H1 (cell line): ENCODE results near the gene DNAH1. TPM values are rescaled to one million over a fixed set of nuclear protein-coding genes. Genes with fewer than 3 reads are reported as not detected.

Source experiments
- CTCF ChIA-PET: fragments of 300-600 bp; sonication (Branson Sonifier 250); formaldehyde crosslinking; loops from one replicate; lab custom pipeline; 2021; ENCODE audit not compliant: partially characterized antibody; lab: Charles Lee
- POLR2A ChIA-PET: fragments of 300-600 bp; sonication (Branson Sonifier 250); formaldehyde crosslinking; loops from one replicate; lab custom pipeline; 2021; ENCODE audit warnings: inconsistent platforms; ENCODE audit not compliant: partially characterized antibody; lab: Charles Lee
- DNase-seq, 2 experiments: peaks; one replicate each; pipeline versions ENCODE4 v3.0.0 to v3.0.0-alpha.2; 2010 to 2022; ENCODE audit warnings: low spot score in 2 of 2, low read depth in 1 of 2, mixed read lengths in 1 of 2
- FAIRE-seq: peaks from 2 replicates; lab custom pipeline; 2011; peaks lifted over from hg19 to GRCh38; lab: Jason Lieb, UNC
- H2AFZ ChIP-seq: 2 replicates; pipeline ENCODE4 v1.8.1; 2012; ENCODE audit warnings: low read length, inconsistent platforms
- H2AK5ac ChIP-seq: 2 replicates; pipeline ENCODE4 v1.6.1; 2013; ENCODE audit warnings: low read depth, low read length
- H2BK120ac ChIP-seq: replicated peaks from 2 replicates; pipeline ENCODE3; 2013; ENCODE audit warnings: low read depth, low read length, inconsistent platforms
- H2BK12ac ChIP-seq: 2 replicates; pipeline ENCODE4 v1.6.1; 2013; ENCODE audit warnings: low read depth, low read length
- H2BK15ac ChIP-seq: 2 replicates; pipeline ENCODE4 v1.6.1; 2013; ENCODE audit warnings: low read length
- H2BK20ac ChIP-seq: 2 replicates; pipeline ENCODE4 v1.6.1; 2013; ENCODE audit warnings: low read length
- H2BK5ac ChIP-seq: 2 replicates; pipeline ENCODE4 v1.6.1; 2013; ENCODE audit warnings: low read depth, low read length
- H3K14ac ChIP-seq: 2 replicates; pipeline ENCODE4 v1.6.1; 2013; ENCODE audit warnings: inconsistent platforms; ENCODE audit not compliant: insufficient read length
- H3K18ac ChIP-seq: 2 replicates; pipeline ENCODE4 v1.6.1; 2013; ENCODE audit warnings: low read length; ENCODE audit errors: extremely low read depth
- H3K23ac ChIP-seq: 2 replicates; pipeline ENCODE4 v1.6.1; 2013; ENCODE audit warnings: inconsistent platforms; ENCODE audit not compliant: insufficient read length
- H3K23me2 ChIP-seq: 2 replicates; pipeline ENCODE4 v1.6.1; 2013; ENCODE audit warnings: low read depth, low read length
- H3K27ac ChIP-seq: 2 replicates; pipeline ENCODE4 v1.6.1; 2011; ENCODE audit warnings: low read depth, low read length, inconsistent platforms
- H3K27me3 ChIP-seq, 4 experiments: replicated peaks in 1 of 4; 1 replicate in 1 of 4; 2 replicates in 3 of 4; pipeline versions ENCODE4 v1.6.1 to v1.8.1; 2011 to 2013; ENCODE audit warnings: low read length in 3 of 4, mild to moderate bottlenecking in 3 of 4, inconsistent platforms in 2 of 4, mixed read lengths in 2 of 4, moderate library complexity in 1 of 4; ENCODE audit not compliant: control insufficient read depth in 3 of 4, insufficient read depth in 3 of 4; ENCODE audit errors: extremely low read depth in 1 of 4
- H3K36me3 ChIP-seq, 4 experiments: 2 replicates each; pipeline versions ENCODE4 v1.6.1 to v1.8.1; 2011 to 2013; ENCODE audit warnings: mild to moderate bottlenecking in 4 of 4, low read length in 3 of 4, moderate library complexity in 2 of 4, control low read depth in 1 of 4, inconsistent platforms in 1 of 4; ENCODE audit not compliant: insufficient read depth in 4 of 4, control insufficient read depth in 2 of 4
- H3K4ac ChIP-seq: replicated peaks from 2 replicates; pipeline ENCODE3; 2013; ENCODE audit warnings: low read length, low read depth, mixed read lengths, inconsistent platforms; ENCODE audit not compliant: insufficient read length
- H3K4me1 ChIP-seq, 4 experiments: replicated peaks in 1 of 4; 1 replicate in 1 of 4; 2 replicates in 3 of 4; pipeline versions ENCODE4 v1.6.1 to v1.8.1; 2011 to 2013; ENCODE audit warnings: low read length in 3 of 4, inconsistent platforms in 2 of 4, mixed read lengths in 1 of 4; ENCODE audit not compliant: insufficient read depth in 4 of 4, control insufficient read depth in 3 of 4
- H3K4me2 ChIP-seq, 2 experiments: 2 replicates each; pipeline versions ENCODE4 v1.6.1 to v1.8.1; 2011 to 2013; ENCODE audit warnings: low read depth in 2 of 2, low read length in 2 of 2, control low read depth in 1 of 2, inconsistent platforms in 1 of 2, mild to moderate bottlenecking in 1 of 2; ENCODE audit not compliant: insufficient read depth in 1 of 2
- H3K4me3 ChIP-seq, 4 experiments: fragments of 200-600, 300-600 bp in 1 of 4; sonication (generic), shearing (Covaris generic), sonication (Bioruptor Twin) in 1 of 4; 2 replicates each; pipeline versions ENCODE4 v1.5.1 to v1.8.1; 2011 to 2016; ENCODE audit warnings: low read length in 4 of 4, low read depth in 3 of 4, control low read depth in 2 of 4, inconsistent platforms in 2 of 4, mild to moderate bottlenecking in 2 of 4, mixed read lengths in 1 of 4, moderate library complexity in 1 of 4; ENCODE audit not compliant: insufficient read depth in 2 of 4; ENCODE audit errors: extremely low read depth in 1 of 4
- H3K56ac ChIP-seq: replicated peaks from 2 replicates; pipeline ENCODE3; 2013; ENCODE audit warnings: low read depth, mild to moderate bottlenecking, mixed read lengths, low read length, inconsistent platforms; ENCODE audit not compliant: insufficient read length
- H3K79me1 ChIP-seq: 2 replicates; pipeline ENCODE4 v1.6.1; 2013; ENCODE audit warnings: low read depth, low read length, control low read depth
- H3K79me2 ChIP-seq, 2 experiments: 2 replicates each; pipeline versions ENCODE4 v1.6.1 to v1.8.1; 2012 to 2013; ENCODE audit warnings: low read length in 2 of 2, mild to moderate bottlenecking in 2 of 2, inconsistent platforms in 1 of 2; ENCODE audit not compliant: insufficient read depth in 2 of 2, control insufficient read depth in 1 of 2
- H3K9ac ChIP-seq, 4 experiments: replicated peaks in 1 of 4; 1 replicate in 1 of 4; 2 replicates in 3 of 4; pipeline versions ENCODE4 v1.6.1 to v1.8.1; 2011 to 2013; ENCODE audit warnings: low read depth in 3 of 4, low read length in 3 of 4, control low read depth in 2 of 4, mild to moderate bottlenecking in 2 of 4, moderate library complexity in 2 of 4, inconsistent platforms in 1 of 4; ENCODE audit errors: extremely low read depth in 1 of 4
- H3K9me3 ChIP-seq, 2 experiments: 2 replicates each; pipeline versions ENCODE4 v1.6.1 to v1.8.1; 2012 to 2013; ENCODE audit warnings: mild to moderate bottlenecking in 2 of 2, moderate library complexity in 2 of 2, control low read depth in 1 of 2, inconsistent platforms in 1 of 2, low read depth in 1 of 2, low read length in 1 of 2, mixed read lengths in 1 of 2; ENCODE audit not compliant: insufficient read depth in 2 of 2
- H4K20me1 ChIP-seq, 2 experiments: replicated peaks in 1 of 2; 2 replicates each; pipeline versions ENCODE3 to v1.8.1; 2011 to 2013; ENCODE audit warnings: inconsistent platforms in 2 of 2, low read length in 2 of 2, mild to moderate bottlenecking in 1 of 2; ENCODE audit not compliant: insufficient read depth in 2 of 2, control insufficient read depth in 1 of 2
- H4K5ac ChIP-seq: 2 replicates; pipeline ENCODE4 v1.6.1; 2013; ENCODE audit warnings: low read length, low read depth, mixed read lengths, inconsistent platforms; ENCODE audit not compliant: insufficient read length
- H4K8ac ChIP-seq: 2 replicates; pipeline ENCODE4 v1.8.0; 2013; ENCODE audit warnings: mild to moderate bottlenecking, moderate library complexity, low read length, inconsistent platforms; ENCODE audit not compliant: insufficient read depth; ENCODE audit errors: extremely low read depth
- H4K91ac ChIP-seq: replicated peaks from 2 replicates; pipeline ENCODE3; 2013; ENCODE audit warnings: low read length, mixed read lengths, inconsistent platforms; ENCODE audit not compliant: insufficient read length
- CBX8 ChIP-seq: fragments of 300-800, 300-1000 bp; sonication (generic); IDR thresholded peaks from 2 replicates; pipeline ENCODE4 v1.7.1; 2016; ENCODE audit warnings: low read depth, low read length, borderline replicate concordance
- WGBS, 2 experiments: shearing (Covaris generic) in 1 of 2; methylation state at CpG; one replicate each; pipeline versions ENCODE4 v1.1.6 to v1.1.7; 2013 to 2015; ENCODE audit warnings: low lambda C conversion rate in 2 of 2, mixed read lengths in 2 of 2, inconsistent platforms in 1 of 2, low coverage in 1 of 2, missing lambda C conversion rate in 1 of 2; ENCODE audit not compliant: insufficient replicate concordance in 2 of 2, insufficient coverage in 1 of 2, insufficient read length in 1 of 2; ENCODE audit errors: extremely low coverage in 1 of 2, missing lambda C conversion rate in 1 of 2; 5-methylcytosine and 5-hydroxymethylcytosine counted together
- polyA plus RNA-seq, 7 experiments: library from polyadenylated mRNA; depleted of rRNA in 3 of 7; stranded (reverse) in 5 of 7; unstranded in 2 of 7; fragments of >200 nt in 5 of 7; fragments of 200-250 nt in 2 of 7; gene quantifications; 1 replicate in 5 of 7; 2 replicates in 1 of 7; 4 replicates in 1 of 7; pipeline versions ENCODE4 v1.2.1 to v1.2.3, GENCODE V29; 2011 to 2013; ENCODE audit warnings: missing spikeins in 2 of 7, mixed read lengths in 2 of 7
- total RNA-seq: library from RNA; stranded (reverse); fragmentation: NEBNext Ultra II Directional; extraction: Animal tissue kit (Norgen Biotek cat#: 25700); gene quantifications from 2 replicates; pipeline ENCODE4 v1.2.1, GENCODE V29; 2021

The DNAH1 gene
- total and polyA plus RNA-seq, 2 of the 8 experiments (the other 6 are each of a cell fraction or from before 2014, with no cell fraction given), result 1.0 to 1.5 TPM

GRCh38 chr3:52439426-52440248, 123.5 kb downstream of the DNAH1 start:
- POLR2A ChIA-PET, result interaction anchor here (1.6 kb wide), 1 partner anchor 12 kb away, joined by 6 read pairs; no protein-coding TSS in a partner anchor
- H3K4me3 ChIP-seq, result no peak overlapping the region
- H3K79me2 ChIP-seq, result no peaks in the 10 kb centered on the region
- H2BK120ac ChIP-seq, result no peak overlapping the region
- no peak overlapping the region for H2AFZ ChIP-seq
- H2BK12ac ChIP-seq, result no peak overlapping the region
- FAIRE-seq (no peak), DNase-seq (no peak)
- peaks cover 0 to 6% (median 4%) of the 10 kb centered on the region in 4 experiments; a peak in 3 of 7 replicates for H3K4me1 ChIP-seq
- CTCF ChIA-PET, result interaction anchor here (0.9 to 4.1 kb wide), 6 partner anchors 11 to 100 kb away, joined by 3 to 20 read pairs (median 3); no protein-coding TSS in a partner anchor
- H4K8ac ChIP-seq, result no peak overlapping the region
- H3K36me3 ChIP-seq, result no peaks in the 10 kb centered on the region
- H3K9ac ChIP-seq, result no peak overlapping the region
- no peaks in the 10 kb centered on the region for H3K9me3 ChIP-seq
- H2BK20ac ChIP-seq, result no peak overlapping the region
- no peak overlapping the region for H3K56ac ChIP-seq
- peaks cover 3% of the 10 kb centered on the region; the same call in 1 of the 2 replicates for H3K79me1 ChIP-seq
- no peak overlapping the region for H3K27ac ChIP-seq
- 92% methylated on average over 16 of the region's 16 CpGs; no CpG with 5 or more reads in 1 of the 2 experiments for WGBS, 2 experiments
- H3K18ac ChIP-seq, result no peak overlapping the region
- no peaks in the 10 kb centered on the region for H3K27me3 ChIP-seq
- no peak overlapping the region for H4K91ac ChIP-seq
- H3K23ac ChIP-seq, result no peak overlapping the region
- H2BK5ac ChIP-seq, result no peak overlapping the region
- H3K23me2 ChIP-seq, result peaks cover 3% of the 10 kb centered on the region; the same call in 1 of the 2 replicates
- H2BK15ac ChIP-seq, result no peak overlapping the region
- no peak overlapping the region for H3K4me2 ChIP-seq
- H3K14ac ChIP-seq, result no peak overlapping the region
- no peak overlapping the region for H2AK5ac ChIP-seq
- no peaks in the 10 kb centered on the region for H4K20me1 ChIP-seq
- no peak overlapping the region for H3K4ac ChIP-seq
- no peak overlapping the region for H4K5ac ChIP-seq
- TF ChIP-seq CBX8, result no peak
